H1 (cell line): ENCODE measurements around the gene SLC2A8. TPM values are rescaled to one million over a fixed set of nuclear protein-coding genes. Genes with fewer than 3 reads are reported as not detected.

Experiments
- CTCF ChIA-PET: fragments of 300-600 bp; sonication (Branson Sonifier 250); formaldehyde crosslinking; loops from one replicate; lab custom pipeline; 2021; ENCODE audit not compliant: partially characterized antibody; lab: Charles Lee
- POLR2A ChIA-PET: fragments of 300-600 bp; sonication (Branson Sonifier 250); formaldehyde crosslinking; loops from one replicate; lab custom pipeline; 2021; ENCODE audit warnings: inconsistent platforms; ENCODE audit not compliant: partially characterized antibody; lab: Charles Lee
- DNase-seq, 2 experiments: peaks; one replicate each; pipeline versions ENCODE4 v3.0.0 to v3.0.0-alpha.2; 2010 to 2022; ENCODE audit warnings: low spot score in 2 of 2, low read depth in 1 of 2, mixed read lengths in 1 of 2
- FAIRE-seq: peaks from 2 replicates; lab custom pipeline; 2011; peaks lifted over from hg19 to GRCh38; lab: Jason Lieb, UNC
- H2AFZ ChIP-seq: 2 replicates; pipeline ENCODE4 v1.8.1; 2012; ENCODE audit warnings: low read length, inconsistent platforms
- H2AK5ac ChIP-seq: 2 replicates; pipeline ENCODE4 v1.6.1; 2013; ENCODE audit warnings: low read depth, low read length
- H2BK120ac ChIP-seq: replicated peaks from 2 replicates; pipeline ENCODE3; 2013; ENCODE audit warnings: low read depth, low read length, inconsistent platforms
- H2BK12ac ChIP-seq: 2 replicates; pipeline ENCODE4 v1.6.1; 2013; ENCODE audit warnings: low read depth, low read length
- H2BK15ac ChIP-seq: 2 replicates; pipeline ENCODE4 v1.6.1; 2013; ENCODE audit warnings: low read length
- H2BK20ac ChIP-seq: 2 replicates; pipeline ENCODE4 v1.6.1; 2013; ENCODE audit warnings: low read length
- H2BK5ac ChIP-seq: 2 replicates; pipeline ENCODE4 v1.6.1; 2013; ENCODE audit warnings: low read depth, low read length
- H3K14ac ChIP-seq: 2 replicates; pipeline ENCODE4 v1.6.1; 2013; ENCODE audit warnings: inconsistent platforms; ENCODE audit not compliant: insufficient read length
- H3K18ac ChIP-seq: 2 replicates; pipeline ENCODE4 v1.6.1; 2013; ENCODE audit warnings: low read length; ENCODE audit errors: extremely low read depth
- H3K23ac ChIP-seq: 2 replicates; pipeline ENCODE4 v1.6.1; 2013; ENCODE audit warnings: inconsistent platforms; ENCODE audit not compliant: insufficient read length
- H3K23me2 ChIP-seq: 2 replicates; pipeline ENCODE4 v1.6.1; 2013; ENCODE audit warnings: low read depth, low read length
- H3K27ac ChIP-seq: 2 replicates; pipeline ENCODE4 v1.6.1; 2011; ENCODE audit warnings: low read depth, low read length, inconsistent platforms
- H3K27me3 ChIP-seq, 4 experiments: replicated peaks in 1 of 4; 1 replicate in 1 of 4; 2 replicates in 3 of 4; pipeline versions ENCODE4 v1.6.1 to v1.8.1; 2011 to 2013; ENCODE audit warnings: low read length in 3 of 4, mild to moderate bottlenecking in 3 of 4, inconsistent platforms in 2 of 4, mixed read lengths in 2 of 4, moderate library complexity in 1 of 4; ENCODE audit not compliant: control insufficient read depth in 3 of 4, insufficient read depth in 3 of 4; ENCODE audit errors: extremely low read depth in 1 of 4
- H3K36me3 ChIP-seq, 4 experiments: 2 replicates each; pipeline versions ENCODE4 v1.6.1 to v1.8.1; 2011 to 2013; ENCODE audit warnings: mild to moderate bottlenecking in 4 of 4, low read length in 3 of 4, moderate library complexity in 2 of 4, control low read depth in 1 of 4, inconsistent platforms in 1 of 4; ENCODE audit not compliant: insufficient read depth in 4 of 4, control insufficient read depth in 2 of 4
- H3K4ac ChIP-seq: replicated peaks from 2 replicates; pipeline ENCODE3; 2013; ENCODE audit warnings: low read length, low read depth, mixed read lengths, inconsistent platforms; ENCODE audit not compliant: insufficient read length
- H3K4me1 ChIP-seq, 4 experiments: replicated peaks in 1 of 4; 1 replicate in 1 of 4; 2 replicates in 3 of 4; pipeline versions ENCODE4 v1.6.1 to v1.8.1; 2011 to 2013; ENCODE audit warnings: low read length in 3 of 4, inconsistent platforms in 2 of 4, mixed read lengths in 1 of 4; ENCODE audit not compliant: insufficient read depth in 4 of 4, control insufficient read depth in 3 of 4
- H3K4me2 ChIP-seq, 2 experiments: 2 replicates each; pipeline versions ENCODE4 v1.6.1 to v1.8.1; 2011 to 2013; ENCODE audit warnings: low read depth in 2 of 2, low read length in 2 of 2, control low read depth in 1 of 2, inconsistent platforms in 1 of 2, mild to moderate bottlenecking in 1 of 2; ENCODE audit not compliant: insufficient read depth in 1 of 2
- H3K4me3 ChIP-seq, 4 experiments: fragments of 200-600, 300-600 bp in 1 of 4; sonication (generic), shearing (Covaris generic), sonication (Bioruptor Twin) in 1 of 4; 2 replicates each; pipeline versions ENCODE4 v1.5.1 to v1.8.1; 2011 to 2016; ENCODE audit warnings: low read length in 4 of 4, low read depth in 3 of 4, control low read depth in 2 of 4, inconsistent platforms in 2 of 4, mild to moderate bottlenecking in 2 of 4, mixed read lengths in 1 of 4, moderate library complexity in 1 of 4; ENCODE audit not compliant: insufficient read depth in 2 of 4; ENCODE audit errors: extremely low read depth in 1 of 4
- H3K56ac ChIP-seq: replicated peaks from 2 replicates; pipeline ENCODE3; 2013; ENCODE audit warnings: low read depth, mild to moderate bottlenecking, mixed read lengths, low read length, inconsistent platforms; ENCODE audit not compliant: insufficient read length
- H3K79me1 ChIP-seq: 2 replicates; pipeline ENCODE4 v1.6.1; 2013; ENCODE audit warnings: low read depth, low read length, control low read depth
- H3K79me2 ChIP-seq, 2 experiments: 2 replicates each; pipeline versions ENCODE4 v1.6.1 to v1.8.1; 2012 to 2013; ENCODE audit warnings: low read length in 2 of 2, mild to moderate bottlenecking in 2 of 2, inconsistent platforms in 1 of 2; ENCODE audit not compliant: insufficient read depth in 2 of 2, control insufficient read depth in 1 of 2
- H3K9ac ChIP-seq, 4 experiments: replicated peaks in 1 of 4; 1 replicate in 1 of 4; 2 replicates in 3 of 4; pipeline versions ENCODE4 v1.6.1 to v1.8.1; 2011 to 2013; ENCODE audit warnings: low read depth in 3 of 4, low read length in 3 of 4, control low read depth in 2 of 4, mild to moderate bottlenecking in 2 of 4, moderate library complexity in 2 of 4, inconsistent platforms in 1 of 4; ENCODE audit errors: extremely low read depth in 1 of 4
- H3K9me3 ChIP-seq, 2 experiments: 2 replicates each; pipeline versions ENCODE4 v1.6.1 to v1.8.1; 2012 to 2013; ENCODE audit warnings: mild to moderate bottlenecking in 2 of 2, moderate library complexity in 2 of 2, control low read depth in 1 of 2, inconsistent platforms in 1 of 2, low read depth in 1 of 2, low read length in 1 of 2, mixed read lengths in 1 of 2; ENCODE audit not compliant: insufficient read depth in 2 of 2
- H4K20me1 ChIP-seq, 2 experiments: replicated peaks in 1 of 2; 2 replicates each; pipeline versions ENCODE3 to v1.8.1; 2011 to 2013; ENCODE audit warnings: inconsistent platforms in 2 of 2, low read length in 2 of 2, mild to moderate bottlenecking in 1 of 2; ENCODE audit not compliant: insufficient read depth in 2 of 2, control insufficient read depth in 1 of 2
- H4K5ac ChIP-seq: 2 replicates; pipeline ENCODE4 v1.6.1; 2013; ENCODE audit warnings: low read length, low read depth, mixed read lengths, inconsistent platforms; ENCODE audit not compliant: insufficient read length
- H4K8ac ChIP-seq: 2 replicates; pipeline ENCODE4 v1.8.0; 2013; ENCODE audit warnings: mild to moderate bottlenecking, moderate library complexity, low read length, inconsistent platforms; ENCODE audit not compliant: insufficient read depth; ENCODE audit errors: extremely low read depth
- H4K91ac ChIP-seq: replicated peaks from 2 replicates; pipeline ENCODE3; 2013; ENCODE audit warnings: low read length, mixed read lengths, inconsistent platforms; ENCODE audit not compliant: insufficient read length
- ATF2 ChIP-seq: IDR thresholded peaks from 2 replicates; pipeline ENCODE4 v1.6.1; 2012; ENCODE audit warnings: low read length, inconsistent platforms
- EGR1 ChIP-seq: IDR thresholded peaks from 2 replicates; pipeline ENCODE4 v1.6.1; 2011; ENCODE audit warnings: low read depth, low read length, borderline replicate concordance
- JUND ChIP-seq: IDR thresholded peaks from 2 replicates; pipeline ENCODE4 v1.6.1; 2011; ENCODE audit warnings: mild to moderate bottlenecking, improper control_type of control experiment, low read length
- POU5F1 ChIP-seq: IDR thresholded peaks from 2 replicates; pipeline ENCODE4 v1.6.1; 2011; ENCODE audit warnings: low read depth, mild to moderate bottlenecking, low read length, moderate library complexity
- SIX5 ChIP-seq: IDR thresholded peaks from 2 replicates; pipeline ENCODE4 v1.6.1; 2011; ENCODE audit warnings: mild to moderate bottlenecking, low read depth, low read length
- SP2 ChIP-seq: IDR thresholded peaks from 2 replicates; pipeline ENCODE4 v1.6.1; 2012; ENCODE audit warnings: mild to moderate bottlenecking, low read length, inconsistent platforms
- TAF1 ChIP-seq: IDR thresholded peaks from 2 replicates; pipeline ENCODE4 v1.6.1; 2011; ENCODE audit warnings: mild to moderate bottlenecking, low read depth, low read length
- WGBS, 2 experiments: shearing (Covaris generic) in 1 of 2; methylation state at CpG; one replicate each; pipeline versions ENCODE4 v1.1.6 to v1.1.7; 2013 to 2015; ENCODE audit warnings: low lambda C conversion rate in 2 of 2, mixed read lengths in 2 of 2, inconsistent platforms in 1 of 2, low coverage in 1 of 2, missing lambda C conversion rate in 1 of 2; ENCODE audit not compliant: insufficient replicate concordance in 2 of 2, insufficient coverage in 1 of 2, insufficient read length in 1 of 2; ENCODE audit errors: extremely low coverage in 1 of 2, missing lambda C conversion rate in 1 of 2; 5-methylcytosine and 5-hydroxymethylcytosine counted together
- polyA plus RNA-seq, 7 experiments: library from polyadenylated mRNA; depleted of rRNA in 3 of 7; stranded (reverse) in 5 of 7; unstranded in 2 of 7; fragments of >200 nt in 5 of 7; fragments of 200-250 nt in 2 of 7; gene quantifications; 1 replicate in 5 of 7; 2 replicates in 1 of 7; 4 replicates in 1 of 7; pipeline versions ENCODE4 v1.2.1 to v1.2.3, GENCODE V29; 2011 to 2013; ENCODE audit warnings: missing spikeins in 2 of 7, mixed read lengths in 2 of 7
- total RNA-seq: library from RNA; stranded (reverse); fragmentation: NEBNext Ultra II Directional; extraction: Animal tissue kit (Norgen Biotek cat#: 25700); gene quantifications from 2 replicates; pipeline ENCODE4 v1.2.1, GENCODE V29; 2021

Gene SLC2A8
- total and polyA plus RNA-seq, 2 of the 8 experiments (the other 6 are each of a cell fraction or from before 2014, with no cell fraction given) = 24.6 to 36.4 TPM

- Histone ChIP-seq H3K79me2 (0 out of 4 replicates have a peak, but pooled peaks cover 0 to under 1% of the 10 kb centered on the region in 2 experiments), H3K36me3 (no peaks in the 10 kb centered on the region), H3K4me2 (no peak overlapping the region), H3K9me3 (no peaks in the 10 kb centered on the region), H3K14ac (no peak overlapping the region), H3K9ac (no peak overlapping the region), H4K91ac (no peak overlapping the region), H2BK15ac (no peak overlapping the region), H2BK5ac (no peak overlapping the region), H3K27ac (no peak overlapping the region), H2AFZ (no peak overlapping the region), H3K23me2 (0 out of 2 replicates have a peak, but pooled peaks cover 2% of the 10 kb centered on the region), H3K56ac (no peak overlapping the region), H3K18ac (no peak overlapping the region), H4K20me1 (peaks cover 2% of the 10 kb centered on the region in 2 experiments), H3K4ac (no peak overlapping the region), H4K8ac (no peak overlapping the region), H4K5ac (no peak overlapping the region), H3K4me3 (no peak overlapping the region), H2BK120ac (no peak overlapping the region), H3K4me1 (peaks cover 0 to 2% (median 2%) of the 10 kb centered on the region in 4 experiments; a peak in 5 of 7 replicates), H3K79me1 (peaks cover 2% of the 10 kb centered on the region), H3K27me3 (no peaks in the 10 kb centered on the region), H2AK5ac (no peak overlapping the region), H2BK20ac (no peak overlapping the region), H2BK12ac (no peak overlapping the region), H3K23ac (no peak overlapping the region)
- FAIRE-seq (no peak), DNase-seq (no peak)
- WGBS, 2 experiments = 83% methylated on average over 13 of the region's 15 CpGs; no CpG with 5 or more reads in 1 of the 2 experiments
- ChIA-PET POLR2A (interaction anchor here (0.8 to 2.5 kb wide), 6 partner anchors 11 to 207 kb away, joined by 3 to 7 read pairs (median 4); no protein-coding TSS in a partner anchor), CTCF (interaction anchor here (0.6 to 2.8 kb wide), 24 partner anchors 10 to 426 kb away, joined by 3 to 21 read pairs (median 3); partner anchors contain the start of gene SLC2A8)
- TF ChIP-seq ATF2 (no peak), JUND (no peak), POU5F1 (no peak), SIX5 (no peak), SP2 (no peak), EGR1 (no peak), TAF1 (no peak)
These were observed 20.4 kb downstream of the SLC2A8 start for GRCh38 chr9:127417131-127418036.
